Keratinocyte (primary cell): ENCODE data around the gene ALOXE3. TPM values are rescaled to one million over a fixed set of nuclear protein-coding genes. Genes with fewer than 3 reads are reported as not detected.

Experiments used
- DNase-seq: peaks from one replicate; pipeline ENCODE4 v3.0.0-alpha.2; 2011; ENCODE audit warnings: low read depth, missing footprints, low spot score
- FAIRE-seq: peaks from 2 replicates; lab custom pipeline; 2011; peaks lifted over from hg19 to GRCh38; lab: Jason Lieb, UNC
- H2AFZ ChIP-seq: 2 replicates; pipeline ENCODE4 v1.6.0; 2012; ENCODE audit warnings: low read length, control low read depth, inconsistent platforms; ENCODE audit not compliant: control insufficient read depth
- H3K27ac ChIP-seq: 2 replicates; pipeline ENCODE4 v1.5.1; 2011; ENCODE audit warnings: low read length; ENCODE audit not compliant: control insufficient read depth, insufficient read depth
- H3K27me3 ChIP-seq: 3 replicates; pipeline ENCODE4 v1.6.0; 2011; ENCODE audit warnings: low read length; ENCODE audit not compliant: control insufficient read depth, insufficient read depth; ENCODE audit errors: extremely low read depth
- H3K36me3 ChIP-seq, 2 experiments: 2 replicates in 1 of 2; 3 replicates in 1 of 2; pipeline ENCODE4 v1.5.1; 2011; ENCODE audit warnings: low read length in 2 of 2, mild to moderate bottlenecking in 1 of 2; ENCODE audit not compliant: control insufficient read depth in 2 of 2, insufficient read depth in 2 of 2; ENCODE audit errors: extremely low read depth in 1 of 2
- H3K4me1 ChIP-seq: 3 replicates; pipeline ENCODE4 v1.5.1; 2011; ENCODE audit warnings: low read length; ENCODE audit not compliant: control insufficient read depth, insufficient read depth; ENCODE audit errors: extremely low read depth
- H3K4me2 ChIP-seq: 3 replicates; pipeline ENCODE4 v1.6.0; 2011; ENCODE audit warnings: low read depth, low read length; ENCODE audit not compliant: control insufficient read depth, insufficient read depth; ENCODE audit errors: extremely low read depth
- H3K4me3 ChIP-seq, 3 experiments: fragments of 200-600 bp in 1 of 3; sonication (generic) in 1 of 3; 2 replicates in 2 of 3; 3 replicates in 1 of 3; pipeline ENCODE4 v1.5.1; 2011 to 2016; ENCODE audit warnings: low read length in 3 of 3, mild to moderate bottlenecking in 3 of 3, control low read depth in 2 of 3, inconsistent platforms in 1 of 3, low read depth in 1 of 3, mixed read lengths in 1 of 3, mixed run types in 1 of 3, moderate library complexity in 1 of 3; ENCODE audit not compliant: control insufficient read depth in 2 of 3, insufficient read depth in 2 of 3; ENCODE audit errors: extremely low read depth in 1 of 3
- H3K79me2 ChIP-seq: 2 replicates; pipeline ENCODE4 v1.6.0; 2012; ENCODE audit warnings: low read length; ENCODE audit not compliant: control insufficient read depth, insufficient read depth
- H3K9ac ChIP-seq: 3 replicates; pipeline ENCODE4 v1.6.0; 2011; ENCODE audit warnings: low read length; ENCODE audit not compliant: control insufficient read depth, insufficient read depth; ENCODE audit errors: extremely low read depth
- H3K9me1 ChIP-seq: 3 replicates; pipeline ENCODE4 v1.6.0; 2011; ENCODE audit warnings: low read length; ENCODE audit not compliant: control insufficient read depth, insufficient read depth; ENCODE audit errors: extremely low read depth
- H3K9me3 ChIP-seq: 2 replicates; pipeline ENCODE4 v1.5.1; 2012; ENCODE audit warnings: low read depth, low read length; ENCODE audit not compliant: control insufficient read depth
- H4K20me1 ChIP-seq: 3 replicates; pipeline ENCODE4 v1.6.0; 2011; ENCODE audit warnings: low read length; ENCODE audit not compliant: control insufficient read depth, insufficient read depth; ENCODE audit errors: extremely low read depth
- CTCF ChIP-seq, 3 experiments: IDR thresholded peaks in 1 of 3; conservative IDR thresholded peaks in 1 of 3; optimal IDR thresholded peaks in 1 of 3; 2 replicates in 2 of 3; 3 replicates in 1 of 3; pipeline versions ENCODE3 to v1.5.1; 2011; ENCODE audit warnings: low read length in 3 of 3, mild to moderate bottlenecking in 3 of 3, moderate library complexity in 2 of 3, control low read depth in 1 of 3, inconsistent platforms in 1 of 3; ENCODE audit not compliant: insufficient read depth in 2 of 3; ENCODE audit errors: extremely low read depth in 1 of 3
- EZH2 ChIP-seq: IDR thresholded peaks from one replicate; pipeline ENCODE4 v1.6.1; 2012; ENCODE audit warnings: inconsistent platforms, mild to moderate bottlenecking, low read length, moderate library complexity
- dilution Hi-C: fragments of 300-500 bp; cut with MboI; formaldehyde crosslinking; loops from one replicate; pipeline ENCODE4 v1.7.0; 2020; ENCODE audit warnings: low sequenced_read_pairs; ENCODE audit not compliant: extremely low pct_ligation_motif_present
- polyA plus RNA-seq, 5 experiments: library from polyadenylated mRNA; depleted of rRNA in 3 of 5; stranded (reverse) in 3 of 5; stranded (forward) in 1 of 5; unstranded in 1 of 5; fragments of >200 nt; gene quantifications; 1 replicate in 1 of 5; 2 replicates in 3 of 5; 3 replicates in 1 of 5; pipeline versions ENCODE4 v1.2.1 to v1.2.3, GENCODE V29; 2011 to 2012; ENCODE audit warnings: missing spikeins in 2 of 5, low read depth in 1 of 5, low replicate concordance in 1 of 5

ALOXE3 gene
- polyA plus RNA-seq, 1 donor (not counting 4 experiments of a cell fraction or from before 2014, with no cell fraction given): 2.7 TPM

DNA sequence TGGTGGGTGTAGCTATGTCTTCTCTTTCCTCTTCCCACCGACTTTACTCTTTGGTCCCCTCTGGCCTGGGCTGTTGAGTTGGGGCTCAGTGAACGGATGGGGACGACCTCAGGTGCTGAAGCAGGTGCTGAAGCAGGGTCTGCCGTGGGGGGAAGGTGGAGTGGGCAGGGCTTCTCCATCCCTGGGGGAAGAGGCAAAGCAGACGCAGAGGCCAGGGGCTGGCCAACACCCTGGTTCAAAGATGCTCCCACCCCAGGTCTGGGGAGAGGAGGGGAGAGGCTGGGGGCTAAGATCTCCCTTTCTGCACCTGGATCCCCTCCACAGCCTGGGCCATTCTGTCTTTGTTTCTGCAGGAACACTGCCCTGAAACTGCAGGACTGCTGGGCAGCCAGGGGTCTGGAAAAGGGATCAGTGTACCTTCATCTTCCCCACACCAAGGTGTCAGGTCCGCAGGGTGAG is 53.7 kb downstream of the ALOXE3 start:
- H4K20me1 ChIP-seq: no peaks in the 10 kb centered on the region
- H3K9me3 ChIP-seq: no peaks in the 10 kb centered on the region
- dilution Hi-C loops: no loop called here
- H3K79me2 ChIP-seq: no peaks in the 10 kb centered on the region
- no peak for DNase-seq
- no peak for FAIRE-seq
- TF ChIP-seq CTCF (optimal IDR thresholded peaks at IDR 0.05 in 1 of 3, IDR thresholded peaks at IDR 0.05 in 1 of 3, conservative IDR thresholded peaks at IDR 0.05 in 1 of 3; ENCODE audit: extremely low read depth in 1 of 3, insufficient read depth in 2 of 3, low read length in 3 of 3): no peak
- no peak for TF ChIP-seq EZH2
- H3K4me1 ChIP-seq: peaks cover 9% of the 10 kb centered on the region
- no peak overlapping the region for H3K4me3 ChIP-seq
- H2AFZ ChIP-seq: no peak overlapping the region
- H3K27me3 ChIP-seq: peaks cover 14% of the 10 kb centered on the region
- H3K27ac ChIP-seq: no peak overlapping the region
- H3K9ac ChIP-seq: no peak overlapping the region
- no peaks in the 10 kb centered on the region for H3K9me1 ChIP-seq
- H3K36me3 ChIP-seq: no peaks in the 10 kb centered on the region
- no peak overlapping the region for H3K4me2 ChIP-seq

GRCh38 chr17:8063761-8064534 is 54.4 kb downstream of the ALOXE3 start:
- no peak for DNase-seq
- Histone ChIP-seq H3K4me3 (no peak overlapping the region), H3K9ac (no peak overlapping the region)

More at GRCh38 chr17:8063761-8064534, 54.4 kb downstream of the ALOXE3 start:
- H3K79me2 ChIP-seq: no peaks in the 10 kb centered on the region
- no peak for FAIRE-seq
- no peak overlapping the region for H3K27ac ChIP-seq
- TF ChIP-seq EZH2: no peak
- TF ChIP-seq CTCF (optimal IDR thresholded peaks at IDR 0.05 in 1 of 3, IDR thresholded peaks at IDR 0.05 in 1 of 3, conservative IDR thresholded peaks at IDR 0.05 in 1 of 3; ENCODE audit: extremely low read depth in 1 of 3, insufficient read depth in 2 of 3, low read length in 3 of 3): no peak
- dilution Hi-C loops: no loop called here
- H3K4me2 ChIP-seq: no peak overlapping the region
- H3K9me1 ChIP-seq: no peaks in the 10 kb centered on the region
- H3K27me3 ChIP-seq: peaks cover 14% of the 10 kb centered on the region
- no peak overlapping the region for H2AFZ ChIP-seq
- H3K9me3 ChIP-seq: no peaks in the 10 kb centered on the region
- no peaks in the 10 kb centered on the region for H4K20me1 ChIP-seq
- peaks cover 9% of the 10 kb centered on the region for H3K4me1 ChIP-seq
- no peaks in the 10 kb centered on the region for H3K36me3 ChIP-seq
